Measurements from ENCODE around the gene POLN. TPM values are rescaled to one million over a fixed set of nuclear protein-coding genes. Genes with fewer than 3 reads are reported as not detected.

Gene POLN
- total and polyA plus RNA-seq, 2 experiments from 2014 or later, result 1.8 to 4.0 TPM

DNA sequence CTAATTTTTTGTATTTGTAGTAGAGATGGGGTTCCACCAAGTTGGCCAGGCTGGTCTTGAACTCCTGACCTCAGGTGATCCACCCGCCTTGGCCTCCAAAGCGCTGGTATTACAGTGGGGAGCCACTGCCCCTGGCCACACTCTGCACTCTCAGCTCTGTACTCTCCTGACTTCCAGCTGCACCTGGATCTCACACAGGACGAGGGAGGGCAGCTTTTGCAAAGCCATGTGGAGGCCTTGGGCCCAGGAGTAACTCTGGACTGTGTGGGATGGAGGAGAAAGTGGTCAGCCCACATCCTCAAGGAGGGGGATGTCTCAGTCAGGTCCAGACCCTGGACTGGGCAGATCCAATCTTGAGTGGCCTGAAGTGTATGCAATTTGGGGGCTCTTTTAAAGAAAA, 159.8 kb downstream of the POLN start:
- TF ChIP-seq, protein P1, sequence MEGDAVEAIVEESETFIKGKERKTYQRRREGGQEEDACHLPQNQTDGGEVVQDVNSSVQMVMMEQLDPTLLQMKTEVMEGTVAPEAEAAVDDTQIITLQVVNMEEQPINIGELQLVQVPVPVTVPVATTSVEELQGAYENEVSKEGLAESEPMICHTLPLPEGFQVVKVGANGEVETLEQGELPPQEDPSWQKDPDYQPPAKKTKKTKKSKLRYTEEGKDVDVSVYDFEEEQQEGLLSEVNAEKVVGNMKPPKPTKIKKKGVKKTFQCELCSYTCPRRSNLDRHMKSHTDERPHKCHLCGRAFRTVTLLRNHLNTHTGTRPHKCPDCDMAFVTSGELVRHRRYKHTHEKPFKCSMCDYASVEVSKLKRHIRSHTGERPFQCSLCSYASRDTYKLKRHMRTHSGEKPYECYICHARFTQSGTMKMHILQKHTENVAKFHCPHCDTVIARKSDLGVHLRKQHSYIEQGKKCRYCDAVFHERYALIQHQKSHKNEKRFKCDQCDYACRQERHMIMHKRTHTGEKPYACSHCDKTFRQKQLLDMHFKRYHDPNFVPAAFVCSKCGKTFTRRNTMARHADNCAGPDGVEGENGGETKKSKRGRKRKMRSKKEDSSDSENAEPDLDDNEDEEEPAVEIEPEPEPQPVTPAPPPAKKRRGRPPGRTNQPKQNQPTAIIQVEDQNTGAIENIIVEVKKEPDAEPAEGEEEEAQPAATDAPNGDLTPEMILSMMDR (conservative IDR thresholded peaks at IDR 0.05; ENCODE audit: low read depth in 2 of 2), result no peak
- no peak for TF ChIP-seq ZNF114 (CRISPR knock-in tag; IDR thresholded peaks at IDR 0.05)
- no peak overlapping the region for H3K4me3 Mint-ChIP-seq
- Histone ChIP-seq H4K20me1 (replicated peaks; ENCODE audit: insufficient read depth) (no peaks in the 10 kb centered on the region), H3K79me2 (replicated peaks; ENCODE audit: insufficient read depth) (no peaks in the 10 kb centered on the region), H3K4me1 (ENCODE audit: insufficient read depth) (no peaks in the 10 kb centered on the region), H3K9me2 (ENCODE audit: insufficient read depth) (no peaks in the 10 kb centered on the region), H3K27me3 (ENCODE audit: insufficient read depth) (no peaks in the 10 kb centered on the region), H3F3A (replicated peaks; ENCODE audit: low read depth) (no peaks in the 10 kb centered on the region), H3K4me3 (no peak overlapping the region), H3K27ac (ENCODE audit: low read depth) (no peak overlapping the region), H3K36me3 (ENCODE audit: insufficient read depth) (no peaks in the 10 kb centered on the region), H2AFZ (no peak overlapping the region), H3K4me2 (no peak overlapping the region)
- H3K9me3 Mint-ChIP-seq, result no peaks in the 10 kb centered on the region
- ATAC-seq (no peak), DNase-seq (ENCODE audit: low spot score) (no peak)
- peaks cover 10% of the 10 kb centered on the region for H3K27me3 Mint-ChIP-seq (ENCODE audit: insufficient read depth, low read depth, poor library complexity)
- no peaks in the 10 kb centered on the region; the same call in 2 of the 3 replicates for H3K36me3 Mint-ChIP-seq (ENCODE audit: low read depth)
- H3K27ac Mint-ChIP-seq, result no peak overlapping the region
- no peaks in the 10 kb centered on the region; the same call in 2 of the 3 replicates for H3K4me1 Mint-ChIP-seq

DNA sequence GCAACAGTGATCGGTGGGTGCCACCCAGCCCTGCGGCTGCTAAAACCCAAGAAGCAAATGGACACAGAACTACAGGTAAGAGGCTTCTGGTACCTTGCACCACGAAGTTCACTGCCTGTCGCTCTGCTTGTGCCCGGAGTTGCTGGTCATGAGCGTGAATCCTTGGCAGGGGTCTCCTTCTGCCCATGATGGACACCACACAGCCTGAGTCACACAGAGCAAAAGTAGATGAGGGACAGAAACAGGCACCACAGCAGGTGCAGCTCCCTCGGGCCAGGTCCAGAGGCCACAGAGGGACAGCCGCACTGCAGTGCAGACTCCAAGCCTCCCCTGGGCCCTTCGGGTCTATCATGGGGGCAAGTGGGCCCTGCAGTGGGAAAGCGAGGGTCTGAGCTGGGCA, 160.4 kb downstream of the POLN start:
- Mint-ChIP-seq H3K4me3 (no peak overlapping the region), H3K36me3 (ENCODE audit: low read depth) (no peaks in the 10 kb centered on the region; the same call in 2 of the 3 replicates), H3K27me3 (ENCODE audit: insufficient read depth, low read depth, poor library complexity) (peaks cover 10% of the 10 kb centered on the region), H3K9me3 (no peaks in the 10 kb centered on the region), H3K4me1 (no peaks in the 10 kb centered on the region; the same call in 2 of the 3 replicates), H3K27ac (no peak overlapping the region)
- H4K20me1 ChIP-seq (replicated peaks; ENCODE audit: insufficient read depth), result no peaks in the 10 kb centered on the region
- H3K79me2 ChIP-seq (replicated peaks; ENCODE audit: insufficient read depth), result no peaks in the 10 kb centered on the region
- no peak overlapping the region for H3K4me3 ChIP-seq
- no peak for TF ChIP-seq EZH2 (IDR thresholded peaks at IDR 0.05; ENCODE audit: low read depth, unreplicated experiment)
- no peak overlapping the region for H2AFZ ChIP-seq
- H3K27me3 ChIP-seq (ENCODE audit: insufficient read depth), result no peaks in the 10 kb centered on the region
- H3K4me1 ChIP-seq (ENCODE audit: insufficient read depth), result no peaks in the 10 kb centered on the region
- ATAC-seq (no peak), DNase-seq (ENCODE audit: low spot score) (no peak)
- H3F3A ChIP-seq (replicated peaks; ENCODE audit: low read depth), result no peaks in the 10 kb centered on the region
- no peaks in the 10 kb centered on the region for H3K9me2 ChIP-seq (ENCODE audit: insufficient read depth)
- H3K36me3 ChIP-seq (ENCODE audit: insufficient read depth), result no peaks in the 10 kb centered on the region
- H3K27ac ChIP-seq (ENCODE audit: low read depth), result no peak overlapping the region
- no peak overlapping the region for H3K4me2 ChIP-seq

DNA sequence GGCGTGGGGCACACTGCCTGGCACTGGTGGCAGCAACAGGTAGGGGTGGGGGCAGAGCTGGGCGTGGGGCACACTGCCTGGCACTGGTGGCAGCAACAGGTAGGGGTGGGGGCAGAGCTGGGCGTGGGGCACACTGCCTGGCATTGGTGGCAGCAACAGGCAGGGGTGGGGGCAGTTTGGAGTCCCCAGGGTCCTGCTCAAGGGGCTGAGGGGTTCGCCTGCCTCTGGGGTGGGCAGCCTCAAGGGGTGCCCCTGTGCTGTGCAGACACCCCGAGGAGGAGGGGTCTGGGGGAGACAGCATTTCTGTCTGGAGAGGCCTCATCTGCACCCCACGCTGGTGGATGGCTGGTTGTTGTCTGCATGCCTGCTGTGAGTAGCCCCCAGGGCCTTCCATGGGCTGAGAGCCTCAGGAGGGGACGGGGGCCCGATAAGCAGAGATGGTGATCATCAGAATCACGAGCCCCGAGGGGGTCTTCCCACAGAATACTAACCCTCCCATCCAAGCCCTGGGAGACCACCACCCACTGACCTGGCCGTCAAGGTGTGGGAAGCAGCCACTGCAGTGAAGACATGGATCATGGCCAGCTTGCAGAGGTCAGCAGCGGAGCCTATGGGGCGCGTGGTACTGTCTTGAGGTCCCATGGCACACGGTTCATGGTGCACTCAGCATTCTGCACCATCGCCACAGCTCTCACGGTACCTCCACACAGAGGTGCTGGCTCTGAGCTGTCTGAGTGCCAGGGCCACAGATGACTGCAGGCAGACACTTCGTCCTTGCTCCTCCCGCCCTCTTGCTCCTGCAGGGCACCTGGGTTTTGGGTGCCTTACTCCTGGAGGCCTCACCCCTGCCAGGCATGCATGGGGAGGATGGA, 161.3 kb downstream of the POLN start:
- ATAC-seq, result no peak
- H3F3A ChIP-seq (replicated peaks; ENCODE audit: low read depth), result no peaks in the 10 kb centered on the region
- DNase-seq (ENCODE audit: low spot score), result no peak
- Mint-ChIP-seq H3K9me3 (no peaks in the 10 kb centered on the region), H3K27me3 (ENCODE audit: insufficient read depth, low read depth, poor library complexity) (peaks cover 10% of the 10 kb centered on the region), H3K36me3 (ENCODE audit: low read depth) (no peaks in the 10 kb centered on the region; the same call in 2 of the 3 replicates), H3K4me3 (no peak overlapping the region), H3K27ac (no peak overlapping the region), H3K4me1 (no peaks in the 10 kb centered on the region; the same call in 2 of the 3 replicates)
- TF ChIP-seq, protein P1 (conservative IDR thresholded peaks at IDR 0.05; ENCODE audit: low read depth in 2 of 2), result no peak
- TF ChIP-seq, protein P2, sequence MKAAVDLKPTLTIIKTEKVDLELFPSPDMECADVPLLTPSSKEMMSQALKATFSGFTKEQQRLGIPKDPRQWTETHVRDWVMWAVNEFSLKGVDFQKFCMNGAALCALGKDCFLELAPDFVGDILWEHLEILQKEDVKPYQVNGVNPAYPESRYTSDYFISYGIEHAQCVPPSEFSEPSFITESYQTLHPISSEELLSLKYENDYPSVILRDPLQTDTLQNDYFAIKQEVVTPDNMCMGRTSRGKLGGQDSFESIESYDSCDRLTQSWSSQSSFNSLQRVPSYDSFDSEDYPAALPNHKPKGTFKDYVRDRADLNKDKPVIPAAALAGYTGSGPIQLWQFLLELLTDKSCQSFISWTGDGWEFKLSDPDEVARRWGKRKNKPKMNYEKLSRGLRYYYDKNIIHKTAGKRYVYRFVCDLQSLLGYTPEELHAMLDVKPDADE (IDR thresholded peaks at IDR 0.05), result no peak
- H3K4me1 ChIP-seq (ENCODE audit: insufficient read depth), result no peaks in the 10 kb centered on the region
- no peak overlapping the region for H2AFZ ChIP-seq
- H3K79me2 ChIP-seq (replicated peaks; ENCODE audit: insufficient read depth), result no peaks in the 10 kb centered on the region
- H3K27me3 ChIP-seq (ENCODE audit: insufficient read depth), result no peaks in the 10 kb centered on the region
- no peak overlapping the region for H3K4me3 ChIP-seq
- H3K36me3 ChIP-seq (ENCODE audit: insufficient read depth), result no peaks in the 10 kb centered on the region
- no peak overlapping the region for H3K4me2 ChIP-seq
- no peaks in the 10 kb centered on the region for H4K20me1 ChIP-seq (replicated peaks; ENCODE audit: insufficient read depth)
- no peak overlapping the region for H3K27ac ChIP-seq (ENCODE audit: low read depth)
- no peaks in the 10 kb centered on the region for H3K9me2 ChIP-seq (ENCODE audit: insufficient read depth)
